CD14-positive monocyte (primary cell): ENCODE results near the gene SERTAD2. TPM values are rescaled to one million over a fixed set of nuclear protein-coding genes. Genes with fewer than 3 reads are reported as not detected.

ENCODE experiments used
- DNase-seq, 3 donors: peaks; one replicate each; pipeline ENCODE4 v3.0.0-alpha.2; 2011 to 2022
- H2AFZ ChIP-seq: 2 replicates; pipeline ENCODE4 v1.6.0; 2012; ENCODE audit warnings: mild to moderate bottlenecking, low read depth, low read length, inconsistent platforms; ENCODE audit not compliant: insufficient read depth, poor library complexity, severe bottlenecking
- H3K27ac ChIP-seq, 2 donors: 1 replicate in 1 of 2; 2 replicates in 1 of 2; pipeline ENCODE4 v1.5.1; 2012 to 2013; ENCODE audit warnings: low read length in 2 of 2, control low read depth in 1 of 2, inconsistent platforms in 1 of 2, low read depth in 1 of 2, mild to moderate bottlenecking in 1 of 2
- H3K27me3 ChIP-seq, 2 donors: one replicate each; pipeline versions ENCODE4 v1.6.0 to v1.6.1; 2011 to 2013; ENCODE audit warnings: low read length in 2 of 2; ENCODE audit not compliant: control insufficient read depth in 2 of 2, insufficient read depth in 2 of 2
- H3K36me3 ChIP-seq, 2 donors: replicated peaks in 1 of 2; 1 replicate in 1 of 2; 2 replicates in 1 of 2; pipeline versions ENCODE4 v1.5.1 to v1.6.1; 2012 to 2013; ENCODE audit warnings: low read length in 2 of 2, control low read depth in 1 of 2, inconsistent platforms in 1 of 2, mild to moderate bottlenecking in 1 of 2; ENCODE audit not compliant: insufficient read depth in 2 of 2, control insufficient read depth in 1 of 2
- H3K4me1 ChIP-seq, 2 donors: 1 replicate in 1 of 2; 2 replicates in 1 of 2; pipeline versions ENCODE4 v1.5.1 to v1.6.1; 2012 to 2013; ENCODE audit warnings: low read length in 2 of 2, control low read depth in 1 of 2, inconsistent platforms in 1 of 2, mild to moderate bottlenecking in 1 of 2, moderate library complexity in 1 of 2; ENCODE audit not compliant: insufficient read depth in 2 of 2, control insufficient read depth in 1 of 2
- H3K4me2 ChIP-seq: replicated peaks from 2 replicates; pipeline ENCODE3; 2012; ENCODE audit warnings: low read length, moderate library complexity, mild to moderate bottlenecking; ENCODE audit not compliant: poor library complexity, severe bottlenecking; ENCODE audit errors: extremely low read depth
- H3K4me3 ChIP-seq, 3 experiments: fragments of 200-600 bp in 1 of 3; sonication (generic) in 1 of 3; replicated peaks in 1 of 3; 1 replicate in 2 of 3; 2 replicates in 1 of 3; pipeline ENCODE4 v1.5.1; 2011 to 2013; ENCODE audit warnings: low read length in 3 of 3, mild to moderate bottlenecking in 3 of 3, control low read depth in 2 of 3, low read depth in 2 of 3, inconsistent platforms in 1 of 3, moderate library complexity in 1 of 3
- H3K79me2 ChIP-seq: 2 replicates; pipeline ENCODE4 v1.6.0; 2012; ENCODE audit warnings: mild to moderate bottlenecking, control low read depth, inconsistent platforms, low read length, moderate library complexity; ENCODE audit not compliant: insufficient read depth
- H3K9ac ChIP-seq: 2 replicates; pipeline ENCODE4 v1.6.0; 2017; ENCODE audit warnings: low read length, mild to moderate bottlenecking; ENCODE audit not compliant: insufficient read depth, poor library complexity, severe bottlenecking
- H3K9me3 ChIP-seq, 2 donors: replicated peaks in 1 of 2; 1 replicate in 1 of 2; 2 replicates in 1 of 2; pipeline versions ENCODE4 v1.5.1 to v1.6.1; 2012 to 2013; ENCODE audit warnings: low read length in 2 of 2, control low read depth in 1 of 2; ENCODE audit not compliant: control insufficient read depth in 1 of 2, insufficient read depth in 1 of 2
- H4K20me1 ChIP-seq: 2 replicates; pipeline ENCODE4 v1.6.0; 2012; ENCODE audit warnings: mild to moderate bottlenecking, low read length, control low read depth, moderate library complexity; ENCODE audit not compliant: insufficient read depth
- H3K27ac Mint-ChIP-seq, 7 donors: one replicate each; pipeline ENCODE4 v1.8.0; 2020; ENCODE audit warnings: mild to moderate bottlenecking in 7 of 7, mixed read lengths in 7 of 7, moderate library complexity in 6 of 7, inconsistent platforms in 2 of 7
- H3K27me3 Mint-ChIP-seq, 3 donors: one replicate each; pipeline ENCODE4 v1.8.0; 2021 to 2022; ENCODE audit warnings: low read depth in 3 of 3, mild to moderate bottlenecking in 3 of 3, mixed read lengths in 3 of 3, moderate library complexity in 3 of 3, inconsistent platforms in 1 of 3
- H3K36me3 Mint-ChIP-seq, 2 donors: one replicate each; pipeline ENCODE4 v1.8.0; 2020; ENCODE audit warnings: mixed read lengths in 2 of 2, inconsistent platforms in 1 of 2, mild to moderate bottlenecking in 1 of 2
- H3K4me1 Mint-ChIP-seq: one replicate; pipeline ENCODE4 v1.8.0; 2020; ENCODE audit warnings: mild to moderate bottlenecking, mixed read lengths
- H3K4me3 Mint-ChIP-seq, 2 donors: one replicate each; pipeline ENCODE4 v1.8.0; 2020; ENCODE audit warnings: mild to moderate bottlenecking in 2 of 2, mixed read lengths in 2 of 2, moderate library complexity in 1 of 2
- H3K9me3 Mint-ChIP-seq, 7 donors: one replicate each; pipeline ENCODE4 v1.8.0; 2020 to 2022; ENCODE audit warnings: mixed read lengths in 7 of 7, mild to moderate bottlenecking in 6 of 7, moderate library complexity in 6 of 7, inconsistent platforms in 2 of 7
- WGBS: methylation state at CpG from one replicate; pipeline ENCODE4 v1.1.5; 2013; ENCODE audit warnings: missing lambda C conversion rate; ENCODE audit not compliant: insufficient coverage; 5-methylcytosine and 5-hydroxymethylcytosine counted together
- intact Hi-C, 2 donors: fragments of 100-400 bp; cut with micrococcal nuclease; formaldehyde crosslinking; loops; one replicate each; pipeline versions ENCODE4 v1.15.0 to v1.15.1; 2023
- polyA plus RNA-seq, 3 donors: library from polyadenylated mRNA; depleted of rRNA in 1 of 3; unstranded in 2 of 3; stranded (reverse) in 1 of 3; fragments of 300-500 nt in 2 of 3; fragments of >200 nt in 1 of 3; fragmentation: Illumina TruSeq in 2 of 3; gene quantifications; 1 replicate in 2 of 3; 2 replicates in 1 of 3; pipeline ENCODE4 v1.2.3, GENCODE V29; 2012 to 2021
- TF ChIP-seq, protein P1 (sequence below): fragments of 200-600 bp; IDR thresholded peaks from one replicate; pipeline ENCODE4 v1.8.0; 2022; ENCODE audit warnings: antibody characterized with exemption, mild to moderate bottlenecking

SERTAD2 gene
- polyA plus RNA-seq, 3 donors: 8.5 to 68.7 (median 8.8) TPM

DNA sequence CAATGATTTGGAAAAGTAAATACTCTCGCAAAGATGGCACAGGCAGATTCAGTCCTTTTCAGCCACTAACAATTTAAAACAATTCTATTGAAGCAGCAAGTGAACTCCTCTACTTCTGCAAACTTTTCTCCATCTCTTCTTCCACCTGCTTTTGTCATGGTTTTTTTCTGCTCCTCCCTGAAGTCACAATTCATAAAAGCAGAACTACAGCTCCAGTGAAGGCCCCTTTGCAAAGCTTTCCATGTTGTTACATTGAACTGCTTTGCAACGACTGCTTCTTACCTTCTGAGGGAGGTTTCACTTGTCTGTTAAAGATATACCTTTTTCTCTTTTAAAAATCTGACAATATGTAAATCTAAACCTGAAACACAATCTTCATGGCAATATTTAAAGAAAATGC, 3.7 kb upstream of the SERTAD2 start:
- no peaks in the 10 kb centered on the region for H3K9me3 ChIP-seq
- peak in 2 of 3 donors; percentile 50 to 54 for DNase-seq
- intact Hi-C loops: loop anchor here (5.0 kb wide), 2 partner anchors 40 to 75 kb away; no protein-coding TSS in a partner anchor
- peaks cover 54% of the 10 kb centered on the region for H3K79me2 ChIP-seq
- peak overlapping the region in 1 of 3 experiments; percentile 0 for H3K4me3 ChIP-seq
- no peaks in the 10 kb centered on the region for H3K27me3 ChIP-seq
- H3K4me2 ChIP-seq: peak overlapping the region; percentile 38
- H3K4me3 Mint-ChIP-seq: peak overlapping the region; percentile 40 to 72
- TF ChIP-seq, protein P1, sequence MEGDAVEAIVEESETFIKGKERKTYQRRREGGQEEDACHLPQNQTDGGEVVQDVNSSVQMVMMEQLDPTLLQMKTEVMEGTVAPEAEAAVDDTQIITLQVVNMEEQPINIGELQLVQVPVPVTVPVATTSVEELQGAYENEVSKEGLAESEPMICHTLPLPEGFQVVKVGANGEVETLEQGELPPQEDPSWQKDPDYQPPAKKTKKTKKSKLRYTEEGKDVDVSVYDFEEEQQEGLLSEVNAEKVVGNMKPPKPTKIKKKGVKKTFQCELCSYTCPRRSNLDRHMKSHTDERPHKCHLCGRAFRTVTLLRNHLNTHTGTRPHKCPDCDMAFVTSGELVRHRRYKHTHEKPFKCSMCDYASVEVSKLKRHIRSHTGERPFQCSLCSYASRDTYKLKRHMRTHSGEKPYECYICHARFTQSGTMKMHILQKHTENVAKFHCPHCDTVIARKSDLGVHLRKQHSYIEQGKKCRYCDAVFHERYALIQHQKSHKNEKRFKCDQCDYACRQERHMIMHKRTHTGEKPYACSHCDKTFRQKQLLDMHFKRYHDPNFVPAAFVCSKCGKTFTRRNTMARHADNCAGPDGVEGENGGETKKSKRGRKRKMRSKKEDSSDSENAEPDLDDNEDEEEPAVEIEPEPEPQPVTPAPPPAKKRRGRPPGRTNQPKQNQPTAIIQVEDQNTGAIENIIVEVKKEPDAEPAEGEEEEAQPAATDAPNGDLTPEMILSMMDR: no peak
- peak overlapping the region; percentile 25 to 87 (median 56) for H3K27ac Mint-ChIP-seq
- H4K20me1 ChIP-seq: peaks cover 3% of the 10 kb centered on the region
- H2AFZ ChIP-seq: no peak overlapping the region
- peak overlapping the region in 1 of 2 donors; percentile 45 for H3K27ac ChIP-seq
- peaks cover 47 to 69% of the 10 kb centered on the region in 2 donors for H3K4me1 ChIP-seq
- H3K36me3 ChIP-seq: no peaks in the 10 kb centered on the region
- H3K9ac ChIP-seq: no peak overlapping the region
- peaks cover 60% of the 10 kb centered on the region for H3K4me1 Mint-ChIP-seq
- no CpG with 5 or more reads among the region's 2 CpGs for WGBS
- H3K27me3 Mint-ChIP-seq: peaks cover 0 to 1% (median 0%) of the 10 kb centered on the region in 3 donors
- peaks cover 0 to 3% of the 10 kb centered on the region in 2 donors for H3K36me3 Mint-ChIP-seq
- no peaks in the 10 kb centered on the region for H3K9me3 Mint-ChIP-seq

DNA sequence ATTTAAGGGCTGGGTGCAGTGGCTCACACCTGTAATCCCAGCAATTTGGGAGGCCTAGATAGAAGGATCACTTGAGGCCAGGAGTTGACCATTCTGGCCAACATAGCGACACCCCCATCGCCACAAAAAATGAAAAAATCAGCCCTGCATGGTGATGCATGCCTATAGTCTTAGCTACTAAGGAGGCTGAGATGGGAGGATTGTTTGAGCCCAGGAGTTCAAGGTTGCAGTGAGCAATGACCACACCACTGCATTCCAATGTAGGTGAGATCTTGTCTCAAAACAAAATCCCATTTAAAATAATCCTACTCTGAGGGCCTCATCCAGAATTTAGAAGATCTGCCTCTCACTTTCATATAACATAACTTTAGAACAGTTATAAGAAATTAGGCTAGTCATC, 2.7 kb upstream of the SERTAD2 start:
- H3K4me2 ChIP-seq: no peak overlapping the region
- intact Hi-C loops: loop anchor here (5.0 kb wide), 2 partner anchors 41 to 76 kb away; no protein-coding TSS in a partner anchor
- H3K27me3 Mint-ChIP-seq: peaks cover 0 to 1% (median 0%) of the 10 kb centered on the region in 3 donors
- peaks cover 50 to 69% of the 10 kb centered on the region in 2 donors for H3K4me1 ChIP-seq
- no peaks in the 10 kb centered on the region for H3K9me3 ChIP-seq
- H3K27ac Mint-ChIP-seq: peak overlapping the region in 2 of 7 donors; percentile 58 to 69
- no peaks in the 10 kb centered on the region for H3K9me3 Mint-ChIP-seq
- H3K36me3 Mint-ChIP-seq: peaks cover 0 to 3% of the 10 kb centered on the region in 2 donors
- H3K9ac ChIP-seq: no peak overlapping the region
- peaks cover 60% of the 10 kb centered on the region for H3K4me1 Mint-ChIP-seq
- no peak overlapping the region for H3K4me3 ChIP-seq
- no peaks in the 10 kb centered on the region for H3K27me3 ChIP-seq
- no peak overlapping the region for H3K4me3 Mint-ChIP-seq
- H2AFZ ChIP-seq: no peak overlapping the region
- H3K79me2 ChIP-seq: peaks cover 64% of the 10 kb centered on the region
- TF ChIP-seq, protein P1: no peak
- H4K20me1 ChIP-seq: peaks cover 13% of the 10 kb centered on the region
- no peak for DNase-seq
- H3K36me3 ChIP-seq: no peaks in the 10 kb centered on the region
- 100% methylated on average over 1 of the region's 2 CpGs for WGBS
- H3K27ac ChIP-seq: no peak overlapping the region
